Common myeloid progenitor, CD34-positive (primary cell): ENCODE measurements around the gene PDE1A.

Experiments used
- CTCF ChIA-PET: fragments of 350-600 bp; sonication (Branson Sonifier 250); formaldehyde crosslinking; loops from one replicate; lab custom pipeline; 2021; ENCODE audit warnings: antibody characterized with exemption; lab: Charles Lee
- POLR2A ChIA-PET: fragments of 350-600 bp; sonication (Branson Sonifier 250); formaldehyde crosslinking; loops from one replicate; lab custom pipeline; 2021; ENCODE audit warnings: antibody characterized with exemption; lab: Charles Lee
- DNase-seq, 3 donors: peaks; one replicate each; pipeline versions ENCODE4 v3.0.0 to v3.0.0-alpha.2; 2013
- H3K27ac ChIP-seq, 2 experiments: 1 replicate in 1 of 2; 2 replicates in 1 of 2; pipeline ENCODE4 v1.7.0; 2013; ENCODE audit warnings: inconsistent platforms in 2 of 2, low read length in 2 of 2, mild to moderate bottlenecking in 2 of 2, low read depth in 1 of 2, moderate library complexity in 1 of 2; ENCODE audit not compliant: severe bottlenecking in 2 of 2, insufficient read depth in 1 of 2, poor library complexity in 1 of 2
- H3K27me3 ChIP-seq, 5 experiments: replicated peaks in 2 of 5; 1 replicate in 3 of 5; 2 replicates in 2 of 5; pipeline versions ENCODE4 v1.6.1 to v1.7.0; 2013; ENCODE audit warnings: low read length in 4 of 5, mild to moderate bottlenecking in 2 of 5, moderate library complexity in 2 of 5, inconsistent platforms in 1 of 5; ENCODE audit not compliant: insufficient read depth in 5 of 5, control insufficient read depth in 4 of 5
- H3K36me3 ChIP-seq, 4 experiments: 1 replicate in 2 of 4; 2 replicates in 2 of 4; pipeline versions ENCODE4 v1.6.1 to v1.7.0; 2013; ENCODE audit warnings: low read length in 3 of 4, control low read depth in 1 of 4, mild to moderate bottlenecking in 1 of 4; ENCODE audit not compliant: control insufficient read depth in 4 of 4, insufficient read depth in 4 of 4
- H3K4me1 ChIP-seq, 4 experiments: 1 replicate in 3 of 4; 2 replicates in 1 of 4; pipeline versions ENCODE4 v1.6.1 to v1.7.1; 2013; ENCODE audit warnings: low read length in 3 of 4, mild to moderate bottlenecking in 3 of 4, control low read depth in 1 of 4, inconsistent platforms in 1 of 4, moderate library complexity in 1 of 4; ENCODE audit not compliant: control insufficient read depth in 4 of 4, insufficient read depth in 4 of 4; ENCODE audit errors: control extremely low read depth in 1 of 4
- H3K4me3 ChIP-seq, 7 experiments: 1 replicate in 4 of 7; 2 replicates in 3 of 7; pipeline versions ENCODE4 v1.5.1 to v1.7.0; 2013; ENCODE audit warnings: mild to moderate bottlenecking in 7 of 7, low read length in 6 of 7, moderate library complexity in 6 of 7, inconsistent platforms in 2 of 7, low read depth in 2 of 7, control low read depth in 1 of 7; ENCODE audit not compliant: insufficient read depth in 4 of 7, control insufficient read depth in 1 of 7; ENCODE audit errors: extremely low read depth in 1 of 7
- H3K9me3 ChIP-seq, 5 experiments: 1 replicate in 4 of 5; 2 replicates in 1 of 5; pipeline versions ENCODE4 v1.6.1 to v1.7.1; 2013; ENCODE audit warnings: low read length in 4 of 5, mild to moderate bottlenecking in 2 of 5, inconsistent platforms in 1 of 5, low read depth in 1 of 5, moderate library complexity in 1 of 5; ENCODE audit not compliant: control insufficient read depth in 4 of 5, insufficient read depth in 2 of 5; ENCODE audit errors: control extremely low read depth in 1 of 5
- WGBS: methylation state at CpG from one replicate; pipeline ENCODE4 v1.1.5; 2013; ENCODE audit not compliant: insufficient coverage; 5-methylcytosine and 5-hydroxymethylcytosine counted together

The PDE1A gene

DNA sequence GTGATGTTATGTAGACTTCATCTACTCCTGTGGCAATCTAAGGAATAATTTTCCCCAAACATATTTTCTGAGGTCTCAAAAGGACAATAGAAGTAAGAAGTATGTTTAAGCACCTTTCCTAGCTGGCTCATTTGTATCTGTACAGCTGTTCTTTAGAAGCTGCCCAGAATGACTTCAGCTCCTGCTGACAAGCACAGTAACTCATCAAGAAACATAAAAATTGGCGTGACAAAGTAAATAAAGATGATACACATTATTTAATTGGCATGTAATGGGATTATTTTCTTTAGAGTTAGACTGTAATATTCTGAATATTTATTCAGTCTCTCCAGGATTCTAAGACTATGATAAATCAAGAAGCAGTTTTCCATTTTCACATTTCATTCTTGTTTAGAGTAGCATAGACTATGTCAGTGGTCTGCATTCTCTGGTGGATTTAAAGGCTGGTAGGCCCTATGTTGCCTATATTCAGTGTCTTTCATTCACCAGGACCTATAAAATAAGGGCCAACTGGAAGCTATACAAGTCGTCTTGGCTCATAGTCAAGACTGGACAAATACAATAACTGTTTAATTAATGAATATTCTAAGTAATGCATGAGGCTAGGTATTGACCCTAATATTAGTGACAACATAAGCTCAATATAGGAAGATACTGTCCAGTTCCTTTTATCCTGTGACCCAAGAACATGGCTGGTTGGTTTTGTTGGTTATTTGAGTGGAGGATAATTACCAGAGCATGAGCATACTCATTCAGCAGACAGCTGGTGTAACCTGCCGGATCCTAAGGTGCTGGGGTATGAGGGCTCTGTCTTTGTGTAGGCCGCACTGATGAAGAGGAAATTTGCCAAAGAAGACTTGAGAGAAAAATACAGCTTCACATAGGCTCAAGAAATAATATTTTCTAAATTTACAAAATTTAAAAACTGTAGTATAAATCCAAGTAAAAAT, 107.0 kb downstream of the PDE1A start:
- H3K27me3 ChIP-seq: no peaks in the 10 kb centered on the region
- no peak overlapping the region for H3K27ac ChIP-seq
- POLR2A ChIA-PET: no interaction called here
- H3K9me3 ChIP-seq: no peaks in the 10 kb centered on the region
- H3K36me3 ChIP-seq: peaks cover 0 to 2% (median 0%) of the 10 kb centered on the region in 4 experiments
- H3K4me3 ChIP-seq: no peak overlapping the region
- no CpG with 5 or more reads among the region's 4 CpGs for WGBS
- H3K4me1 ChIP-seq: no peaks in the 10 kb centered on the region
- CTCF ChIA-PET: interaction anchor here (0.8 kb wide), 1 partner anchor 13 kb away, joined by 3 read pairs; no protein-coding TSS in a partner anchor
- DNase-seq: no peak

DNA sequence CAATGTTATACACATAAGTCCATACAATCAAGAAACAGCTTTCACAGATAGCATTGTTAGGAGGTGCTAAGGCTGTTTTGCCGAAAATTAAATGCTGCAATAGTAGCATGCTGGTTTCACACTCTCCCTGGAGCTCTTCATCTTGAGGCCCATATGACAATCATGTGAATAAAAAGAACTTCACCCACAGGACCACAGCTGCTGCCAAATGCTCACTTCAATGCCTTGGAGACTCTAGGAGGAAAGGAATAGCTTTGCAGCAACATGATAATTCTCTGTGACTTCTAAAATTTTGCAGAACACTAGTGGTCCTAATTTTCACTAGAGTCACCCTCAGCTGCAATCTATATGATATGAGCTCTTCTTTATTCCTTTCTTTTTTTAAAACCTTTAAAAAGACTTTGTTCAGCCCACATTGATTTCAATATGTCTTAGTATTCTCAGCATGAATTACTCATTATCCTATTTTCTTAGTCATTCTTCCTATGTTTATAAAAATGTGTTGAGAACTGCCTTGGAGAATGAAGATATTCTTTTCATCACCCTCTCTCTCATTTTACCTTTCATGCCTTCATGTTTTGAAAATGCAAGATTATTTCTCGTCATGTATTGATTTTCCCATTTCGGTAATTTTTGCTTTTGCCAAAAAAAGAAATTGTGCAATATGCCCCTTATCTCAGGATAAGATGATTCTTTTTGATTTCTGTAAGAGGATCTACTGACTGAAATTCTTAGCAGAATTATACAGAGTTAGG, 108.2 kb downstream of the PDE1A start:
- H3K36me3 ChIP-seq: no peaks in the 10 kb centered on the region
- ChIA-PET POLR2A (no interaction called here), CTCF (interaction anchor here (1.0 kb wide), 1 partner anchor 8 kb away, joined by 3 read pairs; no protein-coding TSS in a partner anchor)
- no peaks in the 10 kb centered on the region for H3K4me1 ChIP-seq
- WGBS: 100% methylated on average over 1 of the region's 3 CpGs
- no peak for DNase-seq
- H3K9me3 ChIP-seq: no peaks in the 10 kb centered on the region
- no peaks in the 10 kb centered on the region for H3K27me3 ChIP-seq
- no peak overlapping the region for H3K27ac ChIP-seq
- no peak overlapping the region for H3K4me3 ChIP-seq

DNA sequence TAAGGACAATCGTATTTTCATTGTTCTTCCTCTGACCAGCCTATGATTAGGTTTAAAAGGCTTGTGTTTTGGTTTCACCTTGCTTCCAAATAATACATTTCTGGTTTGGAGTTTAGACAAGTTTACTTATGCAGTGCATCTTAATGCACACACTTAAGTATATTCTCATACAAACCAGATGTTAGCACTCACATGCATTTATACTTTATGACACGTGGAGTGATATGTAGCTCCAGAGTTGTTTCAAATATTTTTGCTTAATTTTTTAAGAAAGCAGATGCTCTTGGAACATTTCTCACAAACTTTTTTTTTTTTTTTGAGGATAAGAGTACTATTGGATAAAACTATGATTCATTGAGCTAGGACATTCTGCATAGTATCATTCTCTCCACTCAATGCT, 109.9 kb downstream of the PDE1A start:
- Histone ChIP-seq H3K4me3 (no peak overlapping the region), H3K27me3 (no peaks in the 10 kb centered on the region), H3K4me1 (no peaks in the 10 kb centered on the region), H3K36me3 (no peaks in the 10 kb centered on the region), H3K27ac (no peak overlapping the region), H3K9me3 (no peaks in the 10 kb centered on the region)
- DNase-seq: no peak
- CTCF ChIA-PET: no interaction called here
- POLR2A ChIA-PET: no interaction called here
- WGBS: 100% methylated on average over 1 of the region's 2 CpGs

DNA sequence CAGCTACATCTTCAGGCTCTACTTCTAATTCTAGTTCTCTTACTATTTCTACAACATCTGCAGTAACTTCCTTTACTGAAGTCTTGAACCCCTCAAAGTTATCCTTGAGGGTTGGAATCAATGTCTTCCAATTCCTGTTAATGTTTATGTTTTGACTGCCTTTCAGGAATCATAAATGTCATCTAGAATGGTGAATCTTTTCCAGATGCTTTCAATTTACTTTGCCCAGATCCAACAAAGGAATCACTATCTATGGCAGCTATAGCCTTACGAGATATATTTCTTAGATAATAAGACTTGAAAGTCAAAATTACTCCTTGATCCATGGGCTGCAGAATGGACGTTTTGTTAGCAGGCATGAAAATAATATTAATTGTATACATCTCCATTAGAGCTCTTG, 123.9 kb downstream of the PDE1A start:
- no peaks in the 10 kb centered on the region for H3K9me3 ChIP-seq
- H3K4me1 ChIP-seq: no peaks in the 10 kb centered on the region
- H3K27ac ChIP-seq: no peak overlapping the region
- DNase-seq: no peak
- WGBS: no CpG with 5 or more reads among the region's 2 CpGs
- ChIA-PET POLR2A (no interaction called here), CTCF (no interaction called here)
- no peak overlapping the region for H3K4me3 ChIP-seq
- H3K27me3 ChIP-seq: no peaks in the 10 kb centered on the region
- H3K36me3 ChIP-seq: no peaks in the 10 kb centered on the region

DNA sequence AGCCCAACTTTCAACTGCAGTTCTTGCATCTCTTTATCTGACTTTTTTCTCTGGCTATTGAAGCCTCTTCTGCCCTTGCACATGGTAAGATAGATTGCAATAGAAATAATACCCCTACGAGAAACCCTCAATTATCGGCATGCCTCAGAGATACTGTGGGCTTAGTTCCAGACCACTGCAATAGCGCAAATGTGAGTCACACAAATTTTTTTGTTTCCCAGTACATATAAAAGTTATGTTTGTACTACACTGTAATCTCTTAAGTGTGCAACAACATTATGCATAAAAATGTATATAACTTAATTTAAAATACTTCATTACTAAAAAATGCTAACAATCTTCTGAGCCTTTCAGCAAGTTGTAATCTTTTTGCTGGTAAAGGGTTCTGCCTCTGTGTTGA, 124.7 kb downstream of the PDE1A start:
- Histone ChIP-seq H3K36me3 (no peaks in the 10 kb centered on the region), H3K9me3 (no peaks in the 10 kb centered on the region), H3K27me3 (no peaks in the 10 kb centered on the region), H3K27ac (no peak overlapping the region), H3K4me1 (no peaks in the 10 kb centered on the region), H3K4me3 (no peak overlapping the region)
- no CpG with 5 or more reads among the region's 3 CpGs for WGBS
- ChIA-PET CTCF (no interaction called here), POLR2A (no interaction called here)
- DNase-seq: no peak

DNA sequence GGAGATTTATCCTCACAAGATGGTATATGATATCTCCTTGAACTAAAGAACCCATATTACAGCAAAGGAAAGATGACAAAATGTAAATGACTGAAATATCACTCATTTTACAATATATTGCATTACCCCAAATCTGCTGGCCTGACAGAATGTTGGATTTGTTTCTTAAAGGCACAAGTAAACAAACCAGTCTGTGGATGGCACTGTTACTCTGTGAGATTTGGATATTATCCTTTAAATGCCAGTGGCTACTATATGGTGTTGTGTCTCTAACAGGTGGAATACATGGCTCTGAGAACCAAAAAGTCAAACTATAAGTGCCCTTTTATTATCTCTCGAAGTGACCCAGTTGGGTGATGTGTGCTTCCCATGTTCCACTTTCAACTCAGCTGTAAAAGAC, 125.7 kb downstream of the PDE1A start:
- no peak for DNase-seq
- 100% methylated on average over 1 of the region's 1 CpG for WGBS
- POLR2A ChIA-PET: no interaction called here

DNA sequence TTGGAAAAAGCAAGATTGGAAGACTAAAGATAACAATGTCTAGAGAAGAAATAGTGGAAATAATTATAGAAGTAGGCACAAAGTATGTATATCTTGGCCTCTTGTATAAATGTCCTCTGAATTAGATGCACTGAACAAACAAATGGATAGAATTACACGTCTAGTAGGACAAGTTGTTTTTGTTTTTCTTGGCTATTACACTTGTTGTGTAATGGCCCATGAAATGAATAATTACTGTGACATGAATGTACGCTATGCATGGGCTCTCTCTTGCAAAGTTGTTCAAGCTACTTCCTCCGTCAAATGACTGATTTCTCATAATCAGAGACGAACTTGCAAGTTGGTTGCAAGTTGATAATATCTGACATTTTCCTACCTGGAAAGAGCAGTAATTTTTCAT, 126.2 kb downstream of the PDE1A start:
- no peak overlapping the region for H3K27ac ChIP-seq
- no peaks in the 10 kb centered on the region for H3K36me3 ChIP-seq
- ChIA-PET POLR2A (no interaction called here), CTCF (no interaction called here)
- DNase-seq: no peak
- 100% methylated on average over 4 of the region's 4 CpGs for WGBS
- H3K4me3 ChIP-seq: no peak overlapping the region
- H3K9me3 ChIP-seq: no peaks in the 10 kb centered on the region
- H3K27me3 ChIP-seq: no peaks in the 10 kb centered on the region
- no peaks in the 10 kb centered on the region for H3K4me1 ChIP-seq

More for the DNA sequence above, 125.7 kb downstream of the PDE1A start:
- Histone ChIP-seq H3K27ac (no peak overlapping the region), H3K36me3 (no peaks in the 10 kb centered on the region), H3K4me3 (no peak overlapping the region), H3K27me3 (no peaks in the 10 kb centered on the region), H3K4me1 (no peaks in the 10 kb centered on the region), H3K9me3 (no peaks in the 10 kb centered on the region)
- CTCF ChIA-PET: no interaction called here
